Mesendoderm (in vitro differentiated cells): ENCODE data around the gene YPEL2.
"Not testable (repeated sequence)": the region's sequence is repeated elsewhere in the genome, so short reads cannot be mapped to it uniquely, and the experiment has no call there.

Experiments
- DNase-seq: peaks from one replicate; pipeline ENCODE4 v3.0.0; 2013
- H2AK5ac ChIP-seq: 2 replicates; pipeline ENCODE4 v1.6.1; 2013; ENCODE audit warnings: low read length, inconsistent platforms
- H2BK120ac ChIP-seq: 2 replicates; pipeline ENCODE4 v1.6.1; 2013; ENCODE audit warnings: low read depth, mild to moderate bottlenecking, low read length, moderate library complexity, mixed read lengths
- H2BK15ac ChIP-seq: replicated peaks from 2 replicates; pipeline ENCODE4 v1.6.1; 2013; ENCODE audit warnings: low read depth, mild to moderate bottlenecking, moderate library complexity
- H2BK5ac ChIP-seq: 2 replicates; pipeline ENCODE4 v1.6.1; 2013; ENCODE audit warnings: low read length, inconsistent platforms
- H3K18ac ChIP-seq: 2 replicates; pipeline ENCODE4 v1.6.1; 2013; ENCODE audit warnings: mild to moderate bottlenecking, low read length, mixed read lengths
- H3K23ac ChIP-seq: one replicate; pipeline ENCODE4 v1.6.1; 2013; ENCODE audit warnings: low read length
- H3K27ac ChIP-seq: 2 replicates; pipeline ENCODE4 v1.5.1; 2013; ENCODE audit warnings: low read depth, mild to moderate bottlenecking, inconsistent platforms, low read length, moderate library complexity
- H3K27me3 ChIP-seq: 2 replicates; pipeline ENCODE4 v1.6.1; 2013; ENCODE audit warnings: low read length, control low read depth, mild to moderate bottlenecking, inconsistent platforms; ENCODE audit not compliant: insufficient read depth, poor library complexity
- H3K36me3 ChIP-seq: 2 replicates; pipeline ENCODE4 v1.6.1; 2013; ENCODE audit warnings: low read length, inconsistent platforms; ENCODE audit not compliant: control insufficient read depth, insufficient read depth
- H3K4ac ChIP-seq: one replicate; pipeline ENCODE4 v1.6.1; 2013; ENCODE audit warnings: low read depth, mild to moderate bottlenecking, low read length, moderate library complexity
- H3K4me1 ChIP-seq: 2 replicates; pipeline ENCODE4 v1.6.1; 2013; ENCODE audit warnings: low read depth, low read length, inconsistent platforms; ENCODE audit not compliant: control insufficient read depth
- H3K4me2 ChIP-seq: 2 replicates; pipeline ENCODE4 v1.6.1; 2013; ENCODE audit warnings: low read length
- H3K4me3 ChIP-seq: 2 replicates; pipeline ENCODE4 v1.5.1; 2013; ENCODE audit warnings: mild to moderate bottlenecking, low read length
- H3K56ac ChIP-seq: one replicate; pipeline ENCODE4 v1.6.1; 2013; ENCODE audit warnings: low read length
- H3K79me1 ChIP-seq: 2 replicates; pipeline ENCODE4 v1.6.1; 2013; ENCODE audit warnings: low read length, inconsistent platforms
- H3K79me2 ChIP-seq: 2 replicates; pipeline ENCODE4 v1.6.1; 2013; ENCODE audit warnings: mild to moderate bottlenecking, low read length; ENCODE audit not compliant: control insufficient read depth, insufficient read depth
- H3K9ac ChIP-seq: 2 replicates; pipeline ENCODE4 v1.6.1; 2013; ENCODE audit warnings: low read length, inconsistent platforms
- H4K5ac ChIP-seq: one replicate; pipeline ENCODE4 v1.6.1; 2013; ENCODE audit warnings: low read length
- H4K8ac ChIP-seq: one replicate; pipeline ENCODE4 v1.6.1; 2013; ENCODE audit warnings: low read depth, mild to moderate bottlenecking, control low read depth, low read length, moderate library complexity
- WGBS: extraction: QIAGEN DNeasy Blood & Tissue Kit; methylation state at CpG from one replicate; pipeline ENCODE4 v1.1.7; 2013; ENCODE audit warnings: low lambda C conversion rate, missing lambda C conversion rate; ENCODE audit not compliant: insufficient coverage; ENCODE audit errors: extremely low coverage; 5-methylcytosine and 5-hydroxymethylcytosine counted together

YPEL2 gene

GRCh38 chr17:59304811-59305210, 26.6 kb upstream of the YPEL2 start:
- H3K23ac ChIP-seq = no peak overlapping the region
- no peak for DNase-seq
- WGBS = no CpG with 5 or more reads among the region's 2 CpGs

GRCh38 chr17:59310263-59310920, 21.1 kb upstream of the YPEL2 start:
- Histone ChIP-seq H3K36me3 (no peaks in the 10 kb centered on the region), H3K4ac (no peak overlapping the region), H3K4me1 (no peaks in the 10 kb centered on the region), H2BK15ac (no peak overlapping the region), H2AK5ac (no peak overlapping the region), H3K23ac (no peak overlapping the region), H3K79me2 (no peaks in the 10 kb centered on the region), H3K9ac (no peak overlapping the region), H3K4me3 (no peak overlapping the region), H3K56ac (no peak overlapping the region), H2BK5ac (no peak overlapping the region), H3K27me3 (no peaks in the 10 kb centered on the region), H3K18ac (no peak overlapping the region), H4K8ac (no peak overlapping the region), H3K4me2 (no peak overlapping the region), H3K79me1 (no peaks in the 10 kb centered on the region), H2BK120ac (no peak overlapping the region), H3K27ac (no peak overlapping the region), H4K5ac (no peak overlapping the region)
- WGBS = no CpG with 5 or more reads among the region's 6 CpGs
- DNase-seq = no peak

More at GRCh38 chr17:59304811-59305210, 26.6 kb upstream of the YPEL2 start:
- Histone ChIP-seq H3K4ac (no peak overlapping the region), H2BK5ac (no peak overlapping the region), H2AK5ac (no peak overlapping the region), H3K79me1 (no peaks in the 10 kb centered on the region), H3K18ac (no peak overlapping the region), H3K79me2 (no peaks in the 10 kb centered on the region), H3K36me3 (no peaks in the 10 kb centered on the region), H3K56ac (no peak overlapping the region), H2BK15ac (no peak overlapping the region), H3K27ac (no peak overlapping the region), H3K4me2 (no peak overlapping the region), H4K5ac (no peak overlapping the region), H4K8ac (no peak overlapping the region), H3K4me1 (no peaks in the 10 kb centered on the region), H3K4me3 (no peak overlapping the region), H3K9ac (no peak overlapping the region), H3K27me3 (no peaks in the 10 kb centered on the region), H2BK120ac (no peak overlapping the region)

GRCh38 chr17:59311051-59311468, 20.4 kb upstream of the YPEL2 start:
- Histone ChIP-seq H2BK15ac (no peak overlapping the region), H3K27ac (no peak overlapping the region), H3K4me1 (no peaks in the 10 kb centered on the region), H3K79me1 (no peaks in the 10 kb centered on the region), H4K5ac (no peak overlapping the region), H4K8ac (no peak overlapping the region), H3K79me2 (no peaks in the 10 kb centered on the region), H2BK120ac (no peak overlapping the region), H3K9ac (no peak overlapping the region), H3K4ac (no peak overlapping the region), H3K18ac (no peak overlapping the region), H3K23ac (no peak overlapping the region), H3K4me3 (no peak overlapping the region), H3K27me3 (no peaks in the 10 kb centered on the region), H2AK5ac (no peak overlapping the region), H2BK5ac (no peak overlapping the region), H3K56ac (no peak overlapping the region), H3K4me2 (no peak overlapping the region), H3K36me3 (no peaks in the 10 kb centered on the region)
- peak; percentile 70 for DNase-seq
- no CpG with 5 or more reads among the region's 5 CpGs for WGBS

GRCh38 chr17:59311521-59311920, 19.9 kb upstream of the YPEL2 start:
- H3K4me1 ChIP-seq, H3K56ac ChIP-seq, H3K23ac ChIP-seq, DNase-seq, H4K5ac ChIP-seq, H4K8ac ChIP-seq, H2BK15ac ChIP-seq, H2BK120ac ChIP-seq, H3K18ac ChIP-seq, H3K4ac ChIP-seq, H2BK5ac ChIP-seq, H3K4me3 ChIP-seq, H3K4me2 ChIP-seq, H2AK5ac ChIP-seq, H3K36me3 ChIP-seq, H3K27me3 ChIP-seq, H3K27ac ChIP-seq, H3K79me2 ChIP-seq, H3K9ac ChIP-seq, H3K79me1 ChIP-seq: not testable (repeated sequence)
- WGBS = no CpG with 5 or more reads among the region's 7 CpGs

- WGBS = no CpG with 5 or more reads among the region's 4 CpGs
- Histone ChIP-seq H3K4ac (no peak overlapping the region), H2BK15ac (no peak overlapping the region), H3K4me2 (no peak overlapping the region), H3K56ac (no peak overlapping the region), H3K36me3 (no peaks in the 10 kb centered on the region), H3K9ac (no peak overlapping the region), H2AK5ac (no peak overlapping the region), H3K27ac (no peak overlapping the region), H3K23ac (no peak overlapping the region), H3K4me3 (no peak overlapping the region), H2BK5ac (no peak overlapping the region), H4K8ac (no peak overlapping the region), H3K79me2 (no peaks in the 10 kb centered on the region), H4K5ac (no peak overlapping the region), H3K18ac (no peak overlapping the region), H3K79me1 (no peaks in the 10 kb centered on the region), H3K27me3 (no peaks in the 10 kb centered on the region), H2BK120ac (no peak overlapping the region), H3K4me1 (no peaks in the 10 kb centered on the region)
- DNase-seq = no peak
Observed at GRCh38 chr17:59315866-59316265, 15.6 kb upstream of the YPEL2 start.
